Measurements from ENCODE around the gene SH3RF3.
"Not testable (repeated sequence)": the region's sequence is repeated elsewhere in the genome, so short reads cannot be mapped to it uniquely, and the experiment has no call there.

Gene SH3RF3

GRCh38 chr2:109098921-109099273 lies 30.1 kb upstream of the SH3RF3 start:
- DNase-seq = no peak

GRCh38 chr2:109102588-109103233 lies 26.3 kb upstream of the SH3RF3 start:
- no peak for DNase-seq
- TF ChIP-seq GATA1 (IDR thresholded peaks at IDR 0.05; ENCODE audit: low read depth, low read length) (no peak), POLR2A (IDR thresholded peaks at IDR 0.05; ENCODE audit: low read length) (no peak)

More at GRCh38 chr2:109098921-109099273, 30.1 kb upstream of the SH3RF3 start:
- TF ChIP-seq POLR2A (IDR thresholded peaks at IDR 0.05; ENCODE audit: low read length) = no peak
- TF ChIP-seq GATA1 (IDR thresholded peaks at IDR 0.05; ENCODE audit: low read depth, low read length) = no peak

- DNase-seq = no peak
- TF ChIP-seq GATA1 (IDR thresholded peaks at IDR 0.05; ENCODE audit: low read depth, low read length) (no peak), POLR2A (IDR thresholded peaks at IDR 0.05; ENCODE audit: low read length) (no peak)
These were observed 23.9 kb upstream of the SH3RF3 start for GRCh38 chr2:109105113-109105512.

GRCh38 chr2:109108740-109109139 lies 20.3 kb upstream of the SH3RF3 start:
- no peak for TF ChIP-seq POLR2A (IDR thresholded peaks at IDR 0.05; ENCODE audit: low read length)
- TF ChIP-seq GATA1 (IDR thresholded peaks at IDR 0.05; ENCODE audit: low read depth, low read length) = no peak
- no peak for DNase-seq

- TF ChIP-seq GATA1 (IDR thresholded peaks at IDR 0.05; ENCODE audit: low read depth, low read length) (no peak), POLR2A (IDR thresholded peaks at IDR 0.05; ENCODE audit: low read length) (no peak)
- DNase-seq = no peak
These were observed 19.7 kb upstream of the SH3RF3 start for GRCh38 chr2:109109342-109109741.

- DNase-seq = no peak
- TF ChIP-seq GATA1 (IDR thresholded peaks at IDR 0.05; ENCODE audit: low read depth, low read length) = no peak
- no peak for TF ChIP-seq POLR2A (IDR thresholded peaks at IDR 0.05; ENCODE audit: low read length)
These were observed 18.8 kb upstream of the SH3RF3 start for GRCh38 chr2:109110170-109110569.

- not testable (repeated sequence) for DNase-seq
These were observed 11.8 kb upstream of the SH3RF3 start for GRCh38 chr2:109117181-109117580.

- TF ChIP-seq GATA1 (IDR thresholded peaks at IDR 0.05; ENCODE audit: low read depth, low read length) (no peak), POLR2A (IDR thresholded peaks at IDR 0.05; ENCODE audit: low read length) (no peak)
- DNase-seq = no peak
These were observed 11.2 kb upstream of the SH3RF3 start for GRCh38 chr2:109117780-109118179.

GRCh38 chr2:109118321-109118720 lies 10.7 kb upstream of the SH3RF3 start:
- no peak for DNase-seq
- TF ChIP-seq GATA1 (IDR thresholded peaks at IDR 0.05; ENCODE audit: low read depth, low read length) (no peak), POLR2A (IDR thresholded peaks at IDR 0.05; ENCODE audit: low read length) (no peak)

GRCh38 chr2:109120166-109120565 lies 8.8 kb upstream of the SH3RF3 start:
- no peak for DNase-seq
- TF ChIP-seq POLR2A (IDR thresholded peaks at IDR 0.05; ENCODE audit: low read length) (no peak), GATA1 (IDR thresholded peaks at IDR 0.05; ENCODE audit: low read depth, low read length) (no peak)

GRCh38 chr2:109120686-109121085 lies 8.3 kb upstream of the SH3RF3 start:
- not testable (repeated sequence) for DNase-seq

- TF ChIP-seq POLR2A (IDR thresholded peaks at IDR 0.05; ENCODE audit: low read length) (no peak), GATA1 (IDR thresholded peaks at IDR 0.05; ENCODE audit: low read depth, low read length) (no peak)
- no peak for DNase-seq
These were observed 5.3 kb upstream of the SH3RF3 start for GRCh38 chr2:109123586-109124201.

- TF ChIP-seq POLR2A (IDR thresholded peaks at IDR 0.05; ENCODE audit: low read length) = no peak
- no peak for TF ChIP-seq GATA1 (IDR thresholded peaks at IDR 0.05; ENCODE audit: low read depth, low read length)
- no peak for DNase-seq
These were observed 3.9 kb upstream of the SH3RF3 start for GRCh38 chr2:109124982-109125592.

- DNase-seq = no peak
- TF ChIP-seq GATA1 (IDR thresholded peaks at IDR 0.05; ENCODE audit: low read depth, low read length) = no peak
- no peak for TF ChIP-seq POLR2A (IDR thresholded peaks at IDR 0.05; ENCODE audit: low read length)
These were observed 3.2 kb upstream of the SH3RF3 start for GRCh38 chr2:109125593-109126500.
